ENCODE data around the gene ERC2.

DNA sequence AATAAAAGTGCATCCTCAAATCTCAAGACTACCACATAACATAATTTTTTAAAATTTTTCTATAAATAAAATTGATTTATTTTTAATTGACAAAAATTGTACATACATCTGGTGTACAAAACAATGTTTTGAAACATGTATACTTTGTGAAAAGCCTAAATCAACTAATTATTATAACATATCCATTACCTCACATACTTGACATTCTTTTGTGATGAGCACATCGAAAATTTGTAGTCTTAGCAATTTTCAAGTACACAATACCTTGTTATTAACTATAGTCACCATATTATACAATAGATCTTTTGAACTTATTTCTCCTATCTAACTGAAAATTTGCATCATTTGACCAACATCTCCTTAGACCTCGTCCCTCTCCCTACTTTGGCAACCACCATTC is 973.3 kb downstream of the ERC2 start:
- TF ChIP-seq SMC3 (IDR thresholded peaks at IDR 0.05) (no peak), JUNB (IDR thresholded peaks at IDR 0.05) (no peak), RCOR1 (IDR thresholded peaks at IDR 0.05; ENCODE audit: low read depth, low read length) (no peak), CTCF (IDR thresholded peaks at IDR 0.05) (no peak), HMGXB4 (CRISPR knock-in tag; IDR thresholded peaks at IDR 0.05; ENCODE audit: borderline replicate concordance) (no peak), BHLHE40 (IDR thresholded peaks at IDR 0.05; ENCODE audit: low read depth, low read length) (no peak)
- TF ChIP-seq, protein P1, sequence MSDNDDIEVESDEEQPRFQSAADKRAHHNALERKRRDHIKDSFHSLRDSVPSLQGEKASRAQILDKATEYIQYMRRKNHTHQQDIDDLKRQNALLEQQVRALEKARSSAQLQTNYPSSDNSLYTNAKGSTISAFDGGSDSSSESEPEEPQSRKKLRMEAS (IDR thresholded peaks at IDR 0.05), result no peak
- TF ChIP-seq, protein P2, sequence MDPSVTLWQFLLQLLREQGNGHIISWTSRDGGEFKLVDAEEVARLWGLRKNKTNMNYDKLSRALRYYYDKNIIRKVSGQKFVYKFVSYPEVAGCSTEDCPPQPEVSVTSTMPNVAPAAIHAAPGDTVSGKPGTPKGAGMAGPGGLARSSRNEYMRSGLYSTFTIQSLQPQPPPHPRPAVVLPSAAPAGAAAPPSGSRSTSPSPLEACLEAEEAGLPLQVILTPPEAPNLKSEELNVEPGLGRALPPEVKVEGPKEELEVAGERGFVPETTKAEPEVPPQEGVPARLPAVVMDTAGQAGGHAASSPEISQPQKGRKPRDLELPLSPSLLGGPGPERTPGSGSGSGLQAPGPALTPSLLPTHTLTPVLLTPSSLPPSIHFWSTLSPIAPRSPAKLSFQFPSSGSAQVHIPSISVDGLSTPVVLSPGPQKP (IDR thresholded peaks at IDR 0.05; ENCODE audit: low read depth, low read length), result no peak
